HG03571 (cell line): ENCODE data around the gene LTN1.

Experiments
- ATAC-seq: cut with Tn5 transposase; IDR thresholded peaks from one replicate; pipeline ENCODE4 v1.9.1; 2021; ENCODE audit not compliant: unreplicated experiment

Gene LTN1

GRCh38 chr21:28885853-28886177 is 106.9 kb downstream of the LTN1 start:
- no peak for ATAC-seq

- ATAC-seq = peak; percentile 92
These were observed 107.5 kb downstream of the LTN1 start for GRCh38 chr21:28884976-28885852.

- ATAC-seq = no peak
These were observed 108.2 kb downstream of the LTN1 start for GRCh38 chr21:28884481-28884880.

- no peak for ATAC-seq
These were observed 108.7 kb downstream of the LTN1 start for GRCh38 chr21:28883931-28884330.

GRCh38 chr21:28882345-28882744 is 110.3 kb downstream of the LTN1 start:
- ATAC-seq = no peak
